Pancreas (tissue), 10 donors: Measurements from ENCODE around the gene ELP4. TPM values are rescaled to one million over a fixed set of nuclear protein-coding genes. Genes with fewer than 3 reads are reported as not detected.
A peak's percentile ranks its signal among the peaks of the same experiment; 100 is the strongest.

Experiments
- ATAC-seq, 4 donors: fragments of 200-7000 bp; cut with Tn5 transposase; one replicate each; pipeline versions ENCODE4 v1.8.0 to v1.9.1; 2020; ENCODE audit warnings: mild to moderate bottlenecking in 4 of 4, moderate library complexity in 4 of 4
- DNase-seq, 6 donors: peaks; one replicate each; pipeline ENCODE4 v3.0.0-alpha.2; 2020
- FAIRE-seq: peaks from 2 replicates; lab custom pipeline; 2012; peaks lifted over from hg19 to GRCh38; lab: Jason Lieb, UNC
- H3K27ac ChIP-seq, 4 donors: fragments of 200-600 bp; sonication (generic); 1 replicate in 3 of 4; 2 replicates in 1 of 4; pipeline versions ENCODE4 v1.5.0 to v1.8.0; 2020
- H3K27me3 ChIP-seq, 4 donors: fragments of 200-600 bp; one replicate each; pipeline ENCODE4 v1.8.0; 2021
- H3K36me3 ChIP-seq, 3 donors: fragments of 200-600 bp; sonication (generic) in 1 of 3; one replicate each; pipeline versions ENCODE4 v1.5.0 to v1.8.0; 2020 to 2021
- H3K4me1 ChIP-seq, 3 donors: fragments of 200-600 bp; one replicate each; pipeline ENCODE4 v1.8.0; 2021
- H3K4me3 ChIP-seq, 4 donors: fragments of 200-600 bp; sonication (generic) in 2 of 4; one replicate each; pipeline versions ENCODE4 v1.5.0 to v1.8.0; 2020 to 2021
- H3K9me3 ChIP-seq, 4 donors: fragments of 200-600 bp; one replicate each; pipeline ENCODE4 v1.8.0; 2021
- CTCF ChIP-seq, 4 donors: fragments of 200-600 bp; sonication (generic) in 3 of 4; IDR thresholded peaks; one replicate each; pipeline versions ENCODE4 v1.5.0 to v1.8.0; 2021; ENCODE audit warnings: antibody characterized with exemption in 4 of 4
- WGBS, 2 donors: extraction: QIAGEN DNeasy Blood & Tissue Kit; methylation state at CpG; one replicate each; pipeline ENCODE4 v1.1.7; 2013; 5-methylcytosine and 5-hydroxymethylcytosine counted together
- intact Hi-C, 3 donors: fragments of 100-400 bp; cut with DNase I; formaldehyde crosslinking; loops; one replicate each; pipeline versions ENCODE4 v1.11.1 to v1.14.2; 2022
- polyA plus RNA-seq, 2 donors: library from polyadenylated mRNA; stranded (reverse); fragments of 200-250 nt; gene quantifications; one replicate each; pipeline ENCODE4 v1.2.3, GENCODE V29; 2013
- total RNA-seq, 6 donors: library from RNA; stranded (reverse); fragmentation: NEBNext Ultra II Directional in 4 of 6; extraction: Animal tissue kit (Norgen Biotek cat#: 25700) in 4 of 6; gene quantifications; one replicate each; pipeline versions ENCODE4 v1.2.1 to v1.2.4, GENCODE V29; 2021 to 2023
- donor health status: healthy with polysubstance abuse.
- donor health status: DM: no; HTN: no; CAD: no; lungs with moderate emphysema.
- donor health status: DM: no; HTN: no; CAD: no.
- donor health status: control.
- donor health status: control.
- donor health status: Bipolar disorder and iron deficiency.
- donor health status: DM: yes; HTN: yes; CAD: no.
- donor health status: DM: no; HTN: no; CAD: no.
- donor health status: DM: no; HTN: no; CAD: no.
- donor health status: DM: yes; HTN: yes; CAD: no.

Gene ELP4
- total and polyA plus RNA-seq, 8 donors, result 8.7 to 13.2 (median 9.9) TPM

- no peaks in the 10 kb centered on the region for H3K36me3 ChIP-seq
- H3K27me3 ChIP-seq, result peaks cover 13 to 88% (median 39%) of the 10 kb centered on the region in 4 donors
- intact Hi-C loops, result loop anchor here in 1 of 3 donors (10.0 kb wide), 1 partner anchor 63 kb away; no protein-coding TSS in a partner anchor
- WGBS, 2 donors, result 14 to 16% methylated on average over 9 of the region's 9 CpGs
- FAIRE-seq (no peak), ATAC-seq (no peak), DNase-seq (no peak)
- H3K4me3 ChIP-seq, result no peak overlapping the region
- H3K9me3 ChIP-seq, result no peaks in the 10 kb centered on the region
- H3K27ac ChIP-seq, result no peak overlapping the region
- peaks cover 4 to 33% (median 8%) of the 10 kb centered on the region in 3 donors for H3K4me1 ChIP-seq
- no peak for TF ChIP-seq CTCF (IDR thresholded peaks at IDR 0.05)
These were observed 298.5 kb downstream of the ELP4 start for GRCh38 chr11:31807799-31808667.

GRCh38 chr11:31808721-31809540, 299.4 kb downstream of the ELP4 start:
- H3K27ac ChIP-seq, result peak overlapping the region in 1 of 4 donors; percentile 33
- no peak for TF ChIP-seq CTCF (IDR thresholded peaks at IDR 0.05)
- H3K27me3 ChIP-seq, result peaks cover 13 to 81% (median 36%) of the 10 kb centered on the region in 4 donors
- no peaks in the 10 kb centered on the region for H3K36me3 ChIP-seq
- ATAC-seq, result no peak
- peak overlapping the region in 1 of 4 donors; percentile 59 for H3K4me3 ChIP-seq
- no peaks in the 10 kb centered on the region for H3K9me3 ChIP-seq
- WGBS, 2 donors, result 20 to 22% methylated on average over 21 of the region's 21 CpGs
- FAIRE-seq, result no peak
- peaks cover 4 to 33% (median 8%) of the 10 kb centered on the region in 3 donors for H3K4me1 ChIP-seq
- intact Hi-C loops, result loop anchor here in 1 of 3 donors (10.0 kb wide), 1 partner anchor 64 kb away; no protein-coding TSS in a partner anchor
- peak in 1 of 6 donors; percentile 40 for DNase-seq

- DNase-seq (no peak), ATAC-seq (no peak), FAIRE-seq (no peak)
- Histone ChIP-seq H3K36me3 (no peaks in the 10 kb centered on the region), H3K27ac (no peak overlapping the region), H3K4me3 (peak overlapping the region in 1 of 4 donors; percentile 59), H3K27me3 (peaks cover 13 to 81% (median 35%) of the 10 kb centered on the region in 4 donors), H3K9me3 (no peaks in the 10 kb centered on the region), H3K4me1 (peaks cover 4 to 32% (median 8%) of the 10 kb centered on the region in 3 donors)
- no peak for TF ChIP-seq CTCF (IDR thresholded peaks at IDR 0.05)
- intact Hi-C loops, result loop anchor here in 1 of 3 donors (10.0 kb wide), 1 partner anchor 65 kb away; no protein-coding TSS in a partner anchor
- WGBS, 2 donors, result 30 to 36% methylated on average over 6 of the region's 6 CpGs
These were observed 299.9 kb downstream of the ELP4 start for GRCh38 chr11:31809541-31809856.

- peaks cover 4 to 26% (median 8%) of the 10 kb centered on the region in 3 donors for H3K4me1 ChIP-seq
- no peak overlapping the region for H3K27ac ChIP-seq
- WGBS, 2 donors, result 3% methylated on average over 77 to 91 of the region's 91 CpGs
- intact Hi-C loops, result loop anchor here in 1 of 3 donors (10.0 kb wide), 1 partner anchor 65 kb away; no protein-coding TSS in a partner anchor
- H3K36me3 ChIP-seq, result no peaks in the 10 kb centered on the region
- DNase-seq, result peak in 3 of 6 donors; percentile 34 to 81 (median 78)
- no peak for FAIRE-seq
- H3K27me3 ChIP-seq, result peaks cover 13 to 75% (median 31%) of the 10 kb centered on the region in 4 donors
- TF ChIP-seq CTCF (IDR thresholded peaks at IDR 0.05), result no peak
- no peaks in the 10 kb centered on the region for H3K9me3 ChIP-seq
- peak; percentile 6 to 59 (median 38) for ATAC-seq
- peak overlapping the region; percentile 23 to 59 (median 32) for H3K4me3 ChIP-seq
These were observed 300.6 kb downstream of the ELP4 start for GRCh38 chr11:31809857-31810778.
